GM10266 (cell line): ENCODE results near the gene PI4KA.

Experiments
- DNase-seq: peaks from one replicate; pipeline ENCODE4 v3.0.0; 2012; ENCODE audit errors: extremely low spot score
- TF ChIP-seq, protein P1 (sequence below): IDR thresholded peaks from 2 replicates; pipeline ENCODE4 v1.5.1; 2012; ENCODE audit warnings: mild to moderate bottlenecking, low read depth; ENCODE audit not compliant: control insufficient read depth, insufficient read depth; ENCODE audit errors: missing control alignments

Gene PI4KA

GRCh38 chr22:20885017-20885556 is 26.5 kb upstream of the PI4KA start:
- DNase-seq, result no peak
- TF ChIP-seq, protein P1, sequence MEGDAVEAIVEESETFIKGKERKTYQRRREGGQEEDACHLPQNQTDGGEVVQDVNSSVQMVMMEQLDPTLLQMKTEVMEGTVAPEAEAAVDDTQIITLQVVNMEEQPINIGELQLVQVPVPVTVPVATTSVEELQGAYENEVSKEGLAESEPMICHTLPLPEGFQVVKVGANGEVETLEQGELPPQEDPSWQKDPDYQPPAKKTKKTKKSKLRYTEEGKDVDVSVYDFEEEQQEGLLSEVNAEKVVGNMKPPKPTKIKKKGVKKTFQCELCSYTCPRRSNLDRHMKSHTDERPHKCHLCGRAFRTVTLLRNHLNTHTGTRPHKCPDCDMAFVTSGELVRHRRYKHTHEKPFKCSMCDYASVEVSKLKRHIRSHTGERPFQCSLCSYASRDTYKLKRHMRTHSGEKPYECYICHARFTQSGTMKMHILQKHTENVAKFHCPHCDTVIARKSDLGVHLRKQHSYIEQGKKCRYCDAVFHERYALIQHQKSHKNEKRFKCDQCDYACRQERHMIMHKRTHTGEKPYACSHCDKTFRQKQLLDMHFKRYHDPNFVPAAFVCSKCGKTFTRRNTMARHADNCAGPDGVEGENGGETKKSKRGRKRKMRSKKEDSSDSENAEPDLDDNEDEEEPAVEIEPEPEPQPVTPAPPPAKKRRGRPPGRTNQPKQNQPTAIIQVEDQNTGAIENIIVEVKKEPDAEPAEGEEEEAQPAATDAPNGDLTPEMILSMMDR, result no peak

DNA sequence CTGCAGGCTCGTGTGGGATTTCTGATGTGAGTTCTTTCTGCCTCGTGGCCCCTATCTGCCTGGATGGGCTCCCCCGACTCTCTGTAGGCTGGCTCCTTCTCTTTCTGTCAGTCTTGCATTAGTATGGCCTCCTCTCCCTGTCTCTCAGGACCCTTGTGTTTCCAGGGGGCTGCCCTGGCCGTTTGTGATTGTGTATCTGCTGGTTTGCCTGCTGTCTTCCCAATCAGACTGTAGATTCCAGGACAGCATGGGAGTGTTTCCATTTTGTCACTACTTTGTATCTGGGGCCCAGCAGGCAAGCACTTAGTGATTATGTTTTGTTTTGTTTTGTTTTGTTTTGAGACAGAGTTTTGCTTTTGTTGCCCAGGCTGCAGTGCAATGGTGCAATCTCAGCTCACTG is 25.8 kb upstream of the PI4KA start:
- DNase-seq, result no peak
- TF ChIP-seq, protein P1, result no peak

- TF ChIP-seq, protein P1, result no peak
- no peak for DNase-seq
Observed at GRCh38 chr22:20882855-20883254, 24.2 kb upstream of the PI4KA start.

DNA sequence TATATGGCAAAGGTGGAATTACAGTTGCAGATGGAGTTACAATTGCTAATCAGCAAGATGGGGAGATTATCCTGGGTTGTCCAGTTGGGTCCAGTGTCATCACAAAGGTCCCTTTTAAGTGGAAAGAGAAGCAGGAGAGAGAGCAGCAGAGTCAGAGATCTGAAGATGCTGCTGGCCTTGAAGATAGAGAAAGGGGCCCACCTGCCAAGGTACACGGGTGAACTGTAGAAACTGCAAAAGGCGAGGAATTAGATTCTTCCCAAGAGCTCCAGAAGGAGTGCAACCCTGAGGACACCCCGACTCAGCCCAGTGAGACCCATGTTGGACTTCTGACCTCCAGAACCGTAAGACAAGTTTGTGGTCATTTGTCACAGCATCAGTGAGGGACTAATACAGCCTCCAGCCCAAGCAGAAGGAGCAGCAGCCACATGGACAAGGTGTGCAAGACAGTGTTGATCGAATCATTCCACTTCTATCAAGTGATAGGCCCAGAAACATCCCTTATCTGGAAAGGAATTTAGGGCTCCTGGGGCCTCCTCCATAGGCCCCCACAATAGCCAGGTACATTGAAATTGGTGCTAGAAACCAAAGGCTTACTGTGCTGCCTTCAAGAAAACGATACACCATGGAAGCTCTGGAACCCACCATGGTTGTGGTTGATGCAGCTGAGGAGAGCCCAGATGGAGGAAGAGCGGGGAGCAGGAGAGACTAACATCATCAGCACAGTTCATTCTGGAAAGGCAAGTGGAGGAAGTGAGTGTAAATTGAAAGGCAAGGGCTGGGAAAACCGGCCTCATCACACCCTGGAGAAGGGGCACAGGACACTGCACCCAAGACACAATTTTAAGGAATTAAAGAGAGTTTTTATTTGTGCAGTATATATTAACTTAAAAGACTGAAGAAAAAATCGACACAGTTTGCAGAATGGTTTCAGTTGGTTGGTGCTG is 23.5 kb upstream of the PI4KA start:
- no peak for DNase-seq
- TF ChIP-seq, protein P1, result no peak

DNA sequence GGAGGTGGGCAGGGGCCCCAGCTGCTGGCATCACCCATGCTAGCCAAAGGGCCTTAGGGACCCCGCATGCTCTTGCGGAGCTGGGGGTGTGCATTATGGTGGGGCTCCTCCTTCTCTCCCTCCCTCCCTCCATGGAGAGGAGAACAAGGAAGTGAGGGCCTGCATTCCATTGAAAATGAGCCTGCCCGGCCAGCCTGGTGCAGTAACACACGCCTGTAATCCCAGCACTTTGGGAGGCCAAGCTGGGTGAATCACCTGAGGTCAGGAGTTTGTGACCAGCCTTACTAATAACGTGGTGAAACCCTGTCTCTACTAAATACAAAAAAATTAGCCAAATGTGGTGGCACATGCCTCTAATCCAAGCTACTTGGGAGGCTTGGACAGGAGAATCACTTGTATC is 22.6 kb upstream of the PI4KA start:
- TF ChIP-seq, protein P1, result no peak
- no peak for DNase-seq

DNA sequence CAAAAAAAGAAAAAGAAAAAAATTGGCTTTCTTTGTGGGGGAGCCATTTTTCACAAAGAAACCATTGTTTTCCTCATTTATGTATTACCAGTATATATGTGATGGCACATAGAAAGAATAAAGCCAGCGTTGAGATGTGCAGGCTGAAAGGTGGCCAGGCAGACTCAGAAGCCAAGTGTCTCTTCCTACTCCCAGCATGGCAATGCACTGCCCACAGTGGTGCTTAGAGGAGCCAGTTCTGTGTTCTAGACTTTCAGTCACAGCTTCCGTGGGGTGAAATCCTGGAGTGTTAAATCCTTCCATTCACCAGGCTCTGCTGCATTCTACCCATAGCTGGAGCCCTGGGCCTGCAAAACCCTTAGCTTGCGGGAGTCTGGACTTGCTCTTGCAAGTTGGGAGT is 19.1 kb upstream of the PI4KA start:
- TF ChIP-seq, protein P1, result no peak
- no peak for DNase-seq

DNA sequence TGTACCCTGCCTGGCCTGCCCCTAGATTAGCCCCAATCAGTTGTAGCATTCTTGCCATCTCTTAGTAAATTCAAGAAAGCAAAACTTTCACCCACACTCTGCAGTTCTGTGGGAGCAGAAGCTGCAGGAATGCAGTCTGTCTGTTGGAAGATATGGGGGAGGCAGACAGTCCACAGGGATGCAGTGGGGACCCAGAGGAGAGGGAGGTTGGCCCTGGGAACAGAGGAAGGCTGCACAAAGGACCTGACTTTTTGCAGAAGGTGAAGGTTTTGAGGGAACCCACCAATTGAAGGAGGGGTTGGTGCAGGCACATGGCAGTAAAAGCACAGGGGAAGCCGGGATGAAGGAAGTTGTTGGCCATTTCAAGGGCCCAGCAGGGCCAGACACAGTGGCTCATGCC is 16.7 kb upstream of the PI4KA start:
- no peak for DNase-seq
- TF ChIP-seq, protein P1, result no peak
